Neural progenitor cell (in vitro differentiated cells): ENCODE measurements around the gene NEK1. TPM values are rescaled to one million over a fixed set of nuclear protein-coding genes. Genes with fewer than 3 reads are reported as not detected.

ENCODE experiments used
- DNase-seq: peaks from one replicate; pipeline ENCODE4 v3.0.0-alpha.2; 2016; ENCODE audit warnings: low spot score
- H2AFZ ChIP-seq: fragments of 200-600 bp; sonication (generic); replicated peaks from 2 replicates; pipeline ENCODE4 v1.6.1; 2016; ENCODE audit warnings: antibody characterized with exemption
- H3F3A ChIP-seq: fragments of 200-600 bp; sonication (generic); 2 replicates; pipeline ENCODE4 v1.6.1; 2016; ENCODE audit warnings: antibody characterized with exemption, low read depth
- H3K27ac ChIP-seq: fragments of 200-600 bp; sonication (generic); 2 replicates; pipeline ENCODE4 v1.5.1; 2016; ENCODE audit warnings: mild to moderate bottlenecking
- H3K27me3 ChIP-seq: fragments of 200-600 bp; sonication (generic); 2 replicates; pipeline ENCODE4 v1.6.1; 2016; ENCODE audit warnings: mild to moderate bottlenecking, moderate library complexity
- H3K36me3 ChIP-seq: fragments of 200-600 bp; sonication (generic); 2 replicates; pipeline ENCODE4 v1.5.1; 2016
- H3K4me1 ChIP-seq: fragments of 200-600 bp; sonication (generic); 2 replicates; pipeline ENCODE4 v1.6.1; 2016; ENCODE audit warnings: mixed run types
- H3K4me2 ChIP-seq: fragments of 200-600 bp; sonication (generic); 2 replicates; pipeline ENCODE4 v1.6.1; 2016
- H3K4me3 ChIP-seq: fragments of 200-600 bp; sonication (generic); 2 replicates; pipeline ENCODE4 v1.5.1; 2016
- H3K79me2 ChIP-seq: fragments of 200-600 bp; sonication (generic); 2 replicates; pipeline ENCODE4 v1.6.1; 2016; ENCODE audit warnings: low read depth
- H3K9ac ChIP-seq: fragments of 200-600 bp; sonication (generic); 2 replicates; pipeline ENCODE4 v1.6.1; 2016
- H3K9me3 ChIP-seq: fragments of 200-600 bp; sonication (generic); 2 replicates; pipeline ENCODE4 v1.5.1; 2016; ENCODE audit warnings: low read depth
- H4K20me1 ChIP-seq: fragments of 200-600 bp; sonication (generic); 2 replicates; pipeline ENCODE4 v1.6.1; 2016; ENCODE audit warnings: low read depth
- H3K27ac Mint-ChIP-seq: 3 replicates; pipeline ENCODE4 v1.8.0; 2021; ENCODE audit warnings: mixed read lengths
- H3K27me3 Mint-ChIP-seq: 2 replicates; pipeline ENCODE4 v1.8.0; 2022; ENCODE audit warnings: low read depth, mild to moderate bottlenecking, inconsistent platforms, moderate library complexity, mixed read lengths; ENCODE audit not compliant: insufficient read depth
- H3K36me3 Mint-ChIP-seq: 3 replicates; pipeline ENCODE4 v1.8.0; 2021; ENCODE audit warnings: mixed read lengths
- H3K4me1 Mint-ChIP-seq: 3 replicates; pipeline ENCODE4 v1.8.0; 2021; ENCODE audit warnings: mixed read lengths
- H3K4me3 Mint-ChIP-seq: 3 replicates; pipeline ENCODE4 v1.8.0; 2021; ENCODE audit warnings: mild to moderate bottlenecking, moderate library complexity, mixed read lengths
- H3K9me3 Mint-ChIP-seq: 3 replicates; pipeline ENCODE4 v1.8.0; 2020; ENCODE audit warnings: mixed read lengths
- EZH2 ChIP-seq: fragments of 200-600 bp; sonication (generic); IDR thresholded peaks from 2 replicates; pipeline ENCODE4 v1.6.1; 2017; ENCODE audit warnings: antibody characterized with exemption, mild to moderate bottlenecking, moderate library complexity
- EZH2phosphoT487 ChIP-seq: fragments of 200-600 bp; sonication (generic); IDR thresholded peaks from 2 replicates; pipeline ENCODE4 v1.6.1; 2017; ENCODE audit warnings: antibody characterized with exemption
- total RNA-seq: library from RNA; depleted of rRNA; stranded (reverse); fragments of >200 nt; gene quantifications from 2 replicates; pipeline ENCODE4 v1.2.3, GENCODE V29; 2015; ENCODE audit warnings: low replicate concordance
- TF ChIP-seq, protein P1 (sequence below): fragments of 200-600 bp; sonication (generic); IDR thresholded peaks from 2 replicates; pipeline ENCODE4 v1.5.1; 2017; ENCODE audit warnings: antibody characterized with exemption, mild to moderate bottlenecking

Gene NEK1
- total RNA-seq, 1 donor from 2014 or later: 12.1 TPM

DNA sequence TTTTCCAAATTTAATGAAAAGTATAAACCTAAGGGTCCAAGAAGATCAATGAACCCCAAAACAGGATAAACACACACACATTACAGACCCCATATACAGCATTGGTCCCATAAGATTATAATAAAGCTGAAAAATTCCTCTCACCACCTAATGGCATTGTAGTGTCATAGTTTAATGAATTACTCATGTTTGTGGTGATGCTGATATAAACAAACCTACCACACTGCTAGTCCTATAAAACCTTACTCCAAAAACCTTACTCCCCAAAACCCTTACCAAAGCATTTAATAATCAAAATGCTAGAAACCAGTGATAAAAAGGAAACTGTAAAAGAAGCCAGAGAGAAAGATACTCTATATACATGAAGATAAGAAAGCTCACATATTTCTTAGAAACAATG lies 193.5 kb downstream of the NEK1 start:
- Histone ChIP-seq H3K27ac (no peak overlapping the region), H3K79me2 (no peaks in the 10 kb centered on the region), H3K4me3 (no peak overlapping the region), H3K36me3 (no peaks in the 10 kb centered on the region), H4K20me1 (no peaks in the 10 kb centered on the region), H3K4me2 (no peak overlapping the region), H3K9me3 (no peaks in the 10 kb centered on the region), H3K27me3 (no peaks in the 10 kb centered on the region), H3K9ac (no peak overlapping the region), H3K4me1 (no peaks in the 10 kb centered on the region), H2AFZ (no peak overlapping the region), H3F3A (no peaks in the 10 kb centered on the region)
- H3K36me3 Mint-ChIP-seq: peaks cover 3% of the 10 kb centered on the region
- TF ChIP-seq, protein P1, sequence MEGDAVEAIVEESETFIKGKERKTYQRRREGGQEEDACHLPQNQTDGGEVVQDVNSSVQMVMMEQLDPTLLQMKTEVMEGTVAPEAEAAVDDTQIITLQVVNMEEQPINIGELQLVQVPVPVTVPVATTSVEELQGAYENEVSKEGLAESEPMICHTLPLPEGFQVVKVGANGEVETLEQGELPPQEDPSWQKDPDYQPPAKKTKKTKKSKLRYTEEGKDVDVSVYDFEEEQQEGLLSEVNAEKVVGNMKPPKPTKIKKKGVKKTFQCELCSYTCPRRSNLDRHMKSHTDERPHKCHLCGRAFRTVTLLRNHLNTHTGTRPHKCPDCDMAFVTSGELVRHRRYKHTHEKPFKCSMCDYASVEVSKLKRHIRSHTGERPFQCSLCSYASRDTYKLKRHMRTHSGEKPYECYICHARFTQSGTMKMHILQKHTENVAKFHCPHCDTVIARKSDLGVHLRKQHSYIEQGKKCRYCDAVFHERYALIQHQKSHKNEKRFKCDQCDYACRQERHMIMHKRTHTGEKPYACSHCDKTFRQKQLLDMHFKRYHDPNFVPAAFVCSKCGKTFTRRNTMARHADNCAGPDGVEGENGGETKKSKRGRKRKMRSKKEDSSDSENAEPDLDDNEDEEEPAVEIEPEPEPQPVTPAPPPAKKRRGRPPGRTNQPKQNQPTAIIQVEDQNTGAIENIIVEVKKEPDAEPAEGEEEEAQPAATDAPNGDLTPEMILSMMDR: no peak
- TF ChIP-seq EZH2phosphoT487: no peak
- no peak for TF ChIP-seq EZH2
- H3K27ac Mint-ChIP-seq: no peak overlapping the region
- no peak for DNase-seq
- no peaks in the 10 kb centered on the region for H3K9me3 Mint-ChIP-seq
- peaks cover 3% of the 10 kb centered on the region for H3K4me1 Mint-ChIP-seq
- H3K27me3 Mint-ChIP-seq: no peaks in the 10 kb centered on the region
- no peak overlapping the region for H3K4me3 Mint-ChIP-seq

DNA sequence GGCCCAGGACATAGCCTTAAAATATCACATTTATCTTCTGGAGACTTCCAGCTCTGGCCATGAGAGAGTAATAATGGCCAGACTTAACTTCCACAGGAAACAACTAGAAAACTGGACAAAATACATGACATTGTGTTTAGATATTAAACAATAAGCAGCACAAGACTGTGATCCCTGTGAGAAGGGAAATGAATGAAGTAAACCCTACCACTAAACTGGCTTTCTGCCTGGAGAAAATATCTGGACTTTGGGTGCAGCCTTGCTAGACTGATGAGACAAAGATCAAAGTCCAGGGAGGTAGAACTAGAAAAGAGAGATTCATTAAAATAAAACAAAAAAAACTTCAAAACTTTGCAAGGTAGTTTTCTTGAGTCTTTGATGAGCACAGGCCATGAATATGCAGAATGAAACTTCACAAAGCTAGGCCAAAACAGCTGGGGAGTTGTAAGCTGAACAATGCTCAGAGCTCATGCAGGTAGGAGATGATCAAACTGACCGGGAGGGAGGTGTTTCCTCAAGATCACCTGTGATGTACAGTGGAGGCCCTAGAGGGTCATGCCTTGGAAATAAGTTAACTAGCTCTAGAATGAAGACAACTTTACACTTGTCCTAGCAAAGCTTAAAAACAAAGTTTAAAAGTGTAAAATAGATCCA lies 194.6 kb downstream of the NEK1 start:
- H3K4me1 ChIP-seq: no peaks in the 10 kb centered on the region
- no peak overlapping the region for H3K27ac Mint-ChIP-seq
- DNase-seq: no peak
- H2AFZ ChIP-seq: no peak overlapping the region
- H3K9ac ChIP-seq: no peak overlapping the region
- no peak overlapping the region for H3K4me3 ChIP-seq
- H3K27me3 Mint-ChIP-seq: no peaks in the 10 kb centered on the region
- no peaks in the 10 kb centered on the region for H3K9me3 Mint-ChIP-seq
- H3K9me3 ChIP-seq: no peaks in the 10 kb centered on the region
- H3K36me3 Mint-ChIP-seq: peaks cover 1% of the 10 kb centered on the region
- no peaks in the 10 kb centered on the region for H4K20me1 ChIP-seq
- H3K4me2 ChIP-seq: no peak overlapping the region
- H3K27ac ChIP-seq: no peak overlapping the region
- no peaks in the 10 kb centered on the region for H3F3A ChIP-seq
- H3K79me2 ChIP-seq: no peaks in the 10 kb centered on the region
- H3K4me1 Mint-ChIP-seq: peaks cover 3% of the 10 kb centered on the region
- TF ChIP-seq EZH2phosphoT487 (no peak), EZH2 (no peak)
- TF ChIP-seq, protein P1: no peak
- no peak overlapping the region for H3K4me3 Mint-ChIP-seq
- no peaks in the 10 kb centered on the region for H3K36me3 ChIP-seq
- H3K27me3 ChIP-seq: no peaks in the 10 kb centered on the region

- H2AFZ ChIP-seq: no peak overlapping the region
- H3K9me3 ChIP-seq: no peaks in the 10 kb centered on the region
- H3K4me1 ChIP-seq: no peaks in the 10 kb centered on the region
These were observed 195.4 kb downstream of the NEK1 start for GRCh38 chr4:169416997-169417396.

DNA sequence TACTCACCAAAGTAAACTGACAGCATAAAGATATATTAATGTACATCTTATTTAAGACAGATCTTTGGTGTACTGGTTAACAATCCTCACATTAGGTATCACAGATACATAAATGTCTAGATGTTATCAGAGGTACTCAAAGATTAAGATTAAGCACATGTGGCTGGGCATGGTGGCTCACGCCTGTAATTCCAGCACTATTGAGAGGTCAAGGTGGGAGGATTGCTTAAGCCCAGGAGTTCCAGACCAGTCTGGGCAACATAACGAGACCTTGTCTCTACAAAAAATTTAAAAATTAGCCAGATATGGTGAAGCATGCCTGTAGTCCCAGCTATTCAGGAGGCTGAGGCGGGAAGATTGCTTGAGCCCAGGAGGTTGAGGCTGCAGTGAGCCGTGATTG lies 195.9 kb downstream of the NEK1 start:
- H3K4me3 ChIP-seq: no peak overlapping the region
- no peaks in the 10 kb centered on the region for H3K4me1 ChIP-seq
- peaks cover under 1% of the 10 kb centered on the region for H3K36me3 Mint-ChIP-seq
- H3K9me3 ChIP-seq: no peaks in the 10 kb centered on the region
- H3F3A ChIP-seq: no peaks in the 10 kb centered on the region
- no peak overlapping the region for H3K27ac ChIP-seq
- H3K4me2 ChIP-seq: no peak overlapping the region
- no peak overlapping the region for H3K9ac ChIP-seq
- no peak overlapping the region for H3K4me3 Mint-ChIP-seq
- no peaks in the 10 kb centered on the region for H3K79me2 ChIP-seq
- no peaks in the 10 kb centered on the region for H3K27me3 Mint-ChIP-seq
- no peak overlapping the region for H2AFZ ChIP-seq
- TF ChIP-seq EZH2 (no peak), EZH2phosphoT487 (no peak)
- TF ChIP-seq, protein P1: no peak
- H4K20me1 ChIP-seq: no peaks in the 10 kb centered on the region
- peaks cover 3% of the 10 kb centered on the region for H3K4me1 Mint-ChIP-seq
- H3K36me3 ChIP-seq: no peaks in the 10 kb centered on the region
- no peaks in the 10 kb centered on the region for H3K27me3 ChIP-seq
- DNase-seq: no peak
- H3K27ac Mint-ChIP-seq: no peak overlapping the region
- H3K9me3 Mint-ChIP-seq: no peaks in the 10 kb centered on the region

More at GRCh38 chr4:169416997-169417396, 195.4 kb downstream of the NEK1 start:
- no peak overlapping the region for H3K27ac ChIP-seq
- H3K4me1 Mint-ChIP-seq: peaks cover 3% of the 10 kb centered on the region
- H3K27ac Mint-ChIP-seq: no peak overlapping the region
- no peak overlapping the region for H3K4me3 ChIP-seq
- no peaks in the 10 kb centered on the region for H3K36me3 ChIP-seq
- H3K27me3 ChIP-seq: no peaks in the 10 kb centered on the region
- H3K9me3 Mint-ChIP-seq: no peaks in the 10 kb centered on the region
- no peak for DNase-seq
- peaks cover 1% of the 10 kb centered on the region for H3K36me3 Mint-ChIP-seq
- H3K4me2 ChIP-seq: no peak overlapping the region
- H3K79me2 ChIP-seq: no peaks in the 10 kb centered on the region
- H4K20me1 ChIP-seq: no peaks in the 10 kb centered on the region
- TF ChIP-seq EZH2phosphoT487: no peak
- H3K9ac ChIP-seq: no peak overlapping the region
- no peak overlapping the region for H3K4me3 Mint-ChIP-seq
- H3F3A ChIP-seq: no peaks in the 10 kb centered on the region
- H3K27me3 Mint-ChIP-seq: no peaks in the 10 kb centered on the region
